HG02763 (cell line): Measurements from ENCODE around the gene CETP.

ENCODE experiments used
- ATAC-seq: cut with Tn5 transposase; IDR thresholded peaks from one replicate; pipeline ENCODE4 v1.9.1; 2021; ENCODE audit warnings: mild to moderate bottlenecking, moderate library complexity; ENCODE audit not compliant: unreplicated experiment

CETP gene

GRCh38 chr16:56961851-56962281 lies at the start of gene CETP:
Gene CETP, plus strand, starts transcription at chr16:56961950. Its CDS starts 30 bp downstream, at chr16:56961980.
- ATAC-seq, result no peak

- ATAC-seq, result no peak
These were observed 48.7 kb upstream of the CETP start for GRCh38 chr16:56912746-56913708.

GRCh38 chr16:56914896-56915295 lies 46.9 kb upstream of the CETP start:
- no peak for ATAC-seq

GRCh38 chr16:56915336-56916119 lies 46.2 kb upstream of the CETP start:
- ATAC-seq, result no peak

GRCh38 chr16:56916571-56917403 lies 45.0 kb upstream of the CETP start:
- peak; percentile 73 for ATAC-seq

- ATAC-seq, result no peak
These were observed 43.2 kb upstream of the CETP start for GRCh38 chr16:56918467-56919012.

- ATAC-seq, result no peak
These were observed 42.5 kb upstream of the CETP start for GRCh38 chr16:56919099-56919800.

GRCh38 chr16:56921571-56921970 lies 40.2 kb upstream of the CETP start:
- no peak for ATAC-seq

- ATAC-seq, result no peak
These were observed 38.2 kb upstream of the CETP start for GRCh38 chr16:56923481-56924091.

- no peak for ATAC-seq
These were observed 34.3 kb upstream of the CETP start for GRCh38 chr16:56927471-56927870.

GRCh38 chr16:56929639-56930038 lies 32.1 kb upstream of the CETP start:
- no peak for ATAC-seq

- no peak for ATAC-seq
These were observed 31.1 kb upstream of the CETP start for GRCh38 chr16:56930486-56931270.

- peak; percentile 40 for ATAC-seq
These were observed 30.4 kb upstream of the CETP start for GRCh38 chr16:56931271-56931891.

- peak; percentile 91 for ATAC-seq
These were observed 29.6 kb upstream of the CETP start, which contains the start of gene HERPUD1 for GRCh38 chr16:56931892-56932720. Gene HERPUD1, plus strand, starts transcription at chr16:56932142. Its CDS starts 103 bp downstream, at chr16:56932245.

GRCh38 chr16:56932721-56933619 lies 28.8 kb upstream of the CETP start:
- no peak for ATAC-seq
